Muscle of leg (tissue), 11 donors: Measurements from ENCODE around the gene BCL6. TPM values are rescaled to one million over a fixed set of nuclear protein-coding genes. Genes with fewer than 3 reads are reported as not detected.

ENCODE experiments used
- DNase-seq: peaks from one replicate; pipeline ENCODE4 v3.0.0; 2013
- H3K27ac ChIP-seq: one replicate; pipeline ENCODE4 v1.5.1; 2013; ENCODE audit warnings: mild to moderate bottlenecking, low read length, control low read depth
- H3K27me3 ChIP-seq: one replicate; pipeline ENCODE4 v1.6.1; 2013; ENCODE audit warnings: low read length; ENCODE audit not compliant: control insufficient read depth, insufficient read depth
- H3K36me3 ChIP-seq: one replicate; pipeline ENCODE4 v1.6.1; 2013; ENCODE audit warnings: low read length; ENCODE audit not compliant: control insufficient read depth, insufficient read depth
- H3K4me1 ChIP-seq: one replicate; pipeline ENCODE4 v1.6.1; 2013; ENCODE audit warnings: low read length; ENCODE audit not compliant: control insufficient read depth, insufficient read depth
- H3K4me3 ChIP-seq: one replicate; pipeline ENCODE4 v1.5.1; 2013; ENCODE audit warnings: low read length, control low read depth
- H3K9me3 ChIP-seq: replicated peaks from 2 replicates; pipeline ENCODE4 v1.6.1; 2013; ENCODE audit warnings: low read depth, low read length; ENCODE audit not compliant: control insufficient read depth
- WGBS: methylation state at CpG from one replicate; pipeline ENCODE4 v1.1.5; 2013; ENCODE audit warnings: missing lambda C conversion rate; ENCODE audit not compliant: insufficient coverage; 5-methylcytosine and 5-hydroxymethylcytosine counted together
- polyA plus RNA-seq, 8 donors: library from polyadenylated mRNA; unstranded; fragments of 120-200 nt; gene quantifications; one replicate each; pipeline versions ENCODE4 v1.2.1 to v1.2.3, GENCODE V29; 2013; ENCODE audit warnings: inconsistent platforms in 1 of 8, low replicate concordance in 1 of 8; ENCODE audit not compliant: insufficient read length in 8 of 8, insufficient read depth in 1 of 8
- total RNA-seq: library from RNA; stranded (reverse); fragments of 120-200 nt; gene quantifications from one replicate; pipeline ENCODE4 v1.2.4, GENCODE V29; 2013

The BCL6 gene
- total and polyA plus RNA-seq, 9 donors: 12.1 to 23.8 (median 19.0) TPM

DNA sequence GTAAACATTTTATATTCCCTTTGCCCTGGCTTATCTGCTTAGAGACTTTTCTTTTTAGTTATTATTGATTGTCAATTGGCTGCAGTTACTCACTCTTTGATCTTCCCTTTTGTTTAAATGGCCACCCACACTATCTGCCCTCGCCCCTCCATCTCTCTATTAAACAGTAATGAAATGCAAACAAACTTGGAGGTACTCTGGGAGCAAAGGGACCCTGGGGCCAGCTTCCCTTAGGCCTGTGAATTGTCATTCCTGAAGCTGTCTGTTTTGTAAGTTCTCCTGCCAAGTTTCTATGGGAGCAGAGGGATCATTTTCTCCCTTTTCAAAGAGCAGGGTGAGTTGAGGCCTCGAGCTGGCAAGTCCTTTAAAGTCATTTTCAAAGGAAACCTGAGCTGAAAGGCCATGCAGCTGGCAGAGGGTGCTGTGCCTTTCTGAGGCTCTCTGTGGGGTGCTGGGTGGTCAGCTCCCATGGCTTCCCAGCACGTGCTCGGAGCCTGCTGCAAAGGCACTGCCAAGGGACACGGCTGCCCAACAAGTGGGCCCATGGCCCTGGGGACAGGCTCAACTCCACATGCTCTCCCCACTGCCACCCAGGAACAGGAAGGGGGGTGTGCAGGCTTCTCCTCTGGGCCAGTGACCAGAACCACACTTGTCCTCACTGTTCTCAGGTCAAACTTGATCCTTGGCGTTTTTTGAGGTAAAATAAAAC is 25.5 kb downstream of the BCL6 start:
- Histone ChIP-seq H3K36me3 (peaks cover 18% of the 10 kb centered on the region), H3K4me1 (peaks cover 3% of the 10 kb centered on the region), H3K9me3 (no peaks in the 10 kb centered on the region), H3K27ac (no peak overlapping the region), H3K27me3 (no peaks in the 10 kb centered on the region), H3K4me3 (no peak overlapping the region)
- WGBS: 76% methylated on average over 2 of the region's 6 CpGs
- DNase-seq: no peak

DNA sequence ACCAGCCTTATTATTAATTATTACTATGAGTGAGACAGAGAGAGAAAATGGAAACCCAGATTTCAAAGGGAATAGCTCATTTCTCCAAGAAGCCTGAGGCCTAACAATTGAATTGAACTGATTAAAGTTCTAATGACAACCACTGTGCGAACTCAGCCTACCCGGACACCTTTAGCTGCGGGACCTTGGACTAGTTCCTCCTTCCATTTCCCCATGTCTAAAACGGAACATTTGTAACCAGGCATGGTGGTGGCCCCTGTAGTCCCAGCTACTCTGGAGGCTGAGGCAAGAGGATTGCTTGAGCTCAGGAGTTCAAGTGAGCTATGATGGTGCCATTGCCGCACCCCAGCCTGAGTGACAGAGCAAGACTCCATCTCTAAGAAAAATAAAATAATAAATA is 26.5 kb downstream of the BCL6 start:
- peaks cover 10% of the 10 kb centered on the region for H3K36me3 ChIP-seq
- H3K27ac ChIP-seq: no peak overlapping the region
- WGBS: 100% methylated on average over 1 of the region's 5 CpGs

DNA sequence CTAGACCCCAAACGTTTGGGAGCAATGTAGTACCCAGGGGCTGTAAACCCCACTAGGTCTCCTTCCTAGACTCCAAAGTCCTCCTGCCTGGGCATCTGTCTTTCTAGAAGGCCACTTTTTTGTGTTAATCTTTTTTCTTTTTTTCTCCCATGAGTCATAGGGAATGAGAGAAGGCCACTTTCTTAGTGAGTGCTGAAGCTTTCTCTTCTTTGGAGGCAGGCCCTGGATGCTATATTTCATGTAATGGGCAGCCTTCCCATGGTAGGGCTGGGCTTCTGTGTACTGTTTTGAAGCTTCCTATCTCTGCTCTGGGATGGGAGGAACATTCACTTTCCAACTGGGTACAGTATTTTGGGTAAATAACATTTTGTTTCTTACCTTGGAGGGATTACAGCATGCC is 27.7 kb downstream of the BCL6 start:
- WGBS: 40% methylated on average over 1 of the region's 1 CpG
- H3K27me3 ChIP-seq: no peaks in the 10 kb centered on the region
- DNase-seq: no peak
- peaks cover 7% of the 10 kb centered on the region for H3K36me3 ChIP-seq
- H3K4me3 ChIP-seq: no peak overlapping the region
- H3K9me3 ChIP-seq: no peaks in the 10 kb centered on the region
- peaks cover 3% of the 10 kb centered on the region for H3K4me1 ChIP-seq
- H3K27ac ChIP-seq: no peak overlapping the region

More for the DNA sequence above, 26.5 kb downstream of the BCL6 start:
- DNase-seq: no peak
- no peak overlapping the region for H3K4me3 ChIP-seq
- H3K9me3 ChIP-seq: no peaks in the 10 kb centered on the region
- peaks cover 3% of the 10 kb centered on the region for H3K4me1 ChIP-seq
- H3K27me3 ChIP-seq: no peaks in the 10 kb centered on the region

DNA sequence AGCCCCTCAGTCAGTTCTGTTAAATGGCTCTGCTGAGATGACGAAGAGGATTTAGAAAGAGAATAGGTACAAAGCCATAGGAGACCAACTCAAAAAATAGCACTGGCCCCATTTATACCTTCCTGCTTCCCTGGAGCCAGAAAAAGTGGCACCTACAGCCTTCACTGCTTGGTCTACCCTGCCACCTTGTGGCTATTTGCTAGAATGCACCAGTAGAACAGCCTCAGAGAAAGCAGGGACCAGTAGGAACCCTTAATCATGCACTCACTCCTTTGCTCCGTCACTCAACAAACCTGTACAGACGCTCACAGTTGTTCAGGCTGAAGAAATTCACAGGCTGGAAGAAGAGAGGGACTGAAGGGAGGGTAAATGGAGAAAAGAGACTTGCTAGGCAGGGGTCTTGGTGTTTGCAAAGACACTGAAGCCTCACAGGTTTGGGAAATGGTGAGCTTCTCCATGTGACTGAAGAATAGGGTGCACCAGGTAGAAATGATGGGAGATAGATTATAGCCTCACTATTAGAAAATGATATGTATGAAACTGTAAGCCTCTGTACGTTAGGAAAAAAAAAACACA is 30.8 kb downstream of the BCL6 start:
- no peak overlapping the region for H3K4me3 ChIP-seq
- WGBS: no CpG with 5 or more reads among the region's 4 CpGs
- H3K27me3 ChIP-seq: no peaks in the 10 kb centered on the region

DNA sequence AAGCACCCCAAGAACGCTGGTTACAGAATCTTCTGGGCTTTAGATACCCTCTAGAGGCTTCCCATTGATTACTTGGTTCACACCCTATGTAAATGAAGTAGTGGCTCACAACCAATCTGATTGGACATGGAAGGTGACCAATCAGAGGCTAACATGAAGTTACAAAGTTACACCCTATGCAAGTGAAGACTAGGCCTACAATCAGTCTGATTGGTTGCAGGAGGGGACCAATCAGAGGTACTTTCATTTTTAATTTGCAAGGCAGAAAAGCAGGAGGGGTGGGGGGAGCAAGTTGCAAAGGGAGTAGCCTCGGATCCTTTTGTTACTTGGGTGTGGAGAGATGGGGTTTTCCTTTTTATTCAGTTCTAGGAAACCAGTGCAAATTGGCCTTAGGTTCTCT is 31.8 kb downstream of the BCL6 start:
- Histone ChIP-seq H3K9me3 (no peaks in the 10 kb centered on the region), H3K36me3 (no peaks in the 10 kb centered on the region), H3K4me1 (no peaks in the 10 kb centered on the region), H3K4me3 (no peak overlapping the region), H3K27ac (no peak overlapping the region), H3K27me3 (no peaks in the 10 kb centered on the region)
- no CpG with 5 or more reads among the region's 2 CpGs for WGBS
- DNase-seq: no peak

More for the DNA sequence above, 30.8 kb downstream of the BCL6 start:
- no peaks in the 10 kb centered on the region for H3K9me3 ChIP-seq
- no peaks in the 10 kb centered on the region for H3K36me3 ChIP-seq
- DNase-seq: peak; percentile 72
- no peak overlapping the region for H3K27ac ChIP-seq
- H3K4me1 ChIP-seq: no peaks in the 10 kb centered on the region

DNA sequence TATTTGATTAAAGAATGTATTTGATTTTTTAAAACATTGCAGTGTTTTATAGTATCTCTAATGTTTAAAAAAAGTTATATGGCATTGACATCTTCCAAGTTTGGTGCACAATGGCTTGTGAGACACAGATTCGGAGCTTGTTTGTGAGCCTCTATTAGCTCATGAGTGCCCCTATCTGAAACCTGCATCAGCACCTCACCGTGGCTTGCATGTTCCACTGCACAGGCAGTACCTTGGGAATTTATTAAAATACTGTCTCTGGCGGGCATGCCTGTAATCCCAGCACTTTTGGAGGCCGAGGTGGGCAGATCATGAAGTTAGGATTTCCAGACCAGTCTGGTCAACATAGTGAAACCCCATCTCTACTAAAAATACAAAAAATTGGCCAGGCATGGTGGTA is 36.1 kb downstream of the BCL6 start:
- Histone ChIP-seq H3K9me3 (no peaks in the 10 kb centered on the region), H3K27ac (no peak overlapping the region)
- WGBS: 62% methylated on average over 4 of the region's 4 CpGs

DNA sequence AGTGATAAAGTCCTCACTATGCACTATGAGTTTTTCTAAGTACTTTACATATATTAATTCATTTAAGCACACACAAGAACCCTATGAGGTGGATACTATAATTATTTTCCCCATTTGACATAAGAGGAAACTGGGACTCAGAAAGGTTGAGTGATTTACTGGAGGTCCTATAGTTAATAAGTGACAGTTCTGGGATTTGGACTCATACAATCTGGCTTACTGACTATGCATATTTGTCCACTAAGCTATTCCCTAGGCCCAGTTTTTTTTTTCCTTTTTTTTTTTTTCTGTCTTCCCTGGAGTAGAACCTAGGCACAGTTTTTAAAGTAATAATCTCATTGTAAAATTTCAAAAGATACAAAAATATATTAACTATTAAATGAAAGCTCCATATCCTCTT is 36.6 kb downstream of the BCL6 start:
- Histone ChIP-seq H3K36me3 (no peaks in the 10 kb centered on the region), H3K4me1 (no peaks in the 10 kb centered on the region), H3K9me3 (no peaks in the 10 kb centered on the region), H3K4me3 (no peak overlapping the region), H3K27me3 (no peaks in the 10 kb centered on the region), H3K27ac (no peak overlapping the region)
- no peak for DNase-seq

More for the DNA sequence above, 36.1 kb downstream of the BCL6 start:
- no peaks in the 10 kb centered on the region for H3K36me3 ChIP-seq
- H3K27me3 ChIP-seq: no peaks in the 10 kb centered on the region
- H3K4me1 ChIP-seq: no peaks in the 10 kb centered on the region
- no peak overlapping the region for H3K4me3 ChIP-seq
- DNase-seq: no peak

DNA sequence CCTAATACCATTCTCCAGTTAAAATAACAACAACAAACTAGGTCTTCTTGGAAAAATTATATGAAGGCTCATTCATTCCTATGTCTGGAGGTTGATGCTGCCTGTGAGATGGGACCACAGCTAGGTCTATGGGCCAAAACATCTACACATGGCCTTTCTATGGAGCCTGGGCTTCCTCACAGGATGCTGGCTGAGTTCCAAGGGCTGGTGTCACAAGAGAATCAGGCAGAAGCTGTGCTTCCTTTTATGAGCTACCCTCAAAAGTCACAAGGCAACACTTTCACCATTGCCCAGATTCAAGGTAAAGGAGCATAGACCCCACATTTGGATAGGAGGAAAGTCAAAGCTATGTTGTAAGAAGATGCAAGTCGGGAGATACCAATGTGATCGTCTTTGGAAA is 38.3 kb downstream of the BCL6 start:
- no peaks in the 10 kb centered on the region for H3K36me3 ChIP-seq
- peak; percentile 32 for DNase-seq
- no peak overlapping the region for H3K4me3 ChIP-seq
- no peak overlapping the region for H3K27ac ChIP-seq
- WGBS: 96% methylated on average over 2 of the region's 2 CpGs
- no peaks in the 10 kb centered on the region for H3K27me3 ChIP-seq
- no peaks in the 10 kb centered on the region for H3K9me3 ChIP-seq
- no peaks in the 10 kb centered on the region for H3K4me1 ChIP-seq

DNA sequence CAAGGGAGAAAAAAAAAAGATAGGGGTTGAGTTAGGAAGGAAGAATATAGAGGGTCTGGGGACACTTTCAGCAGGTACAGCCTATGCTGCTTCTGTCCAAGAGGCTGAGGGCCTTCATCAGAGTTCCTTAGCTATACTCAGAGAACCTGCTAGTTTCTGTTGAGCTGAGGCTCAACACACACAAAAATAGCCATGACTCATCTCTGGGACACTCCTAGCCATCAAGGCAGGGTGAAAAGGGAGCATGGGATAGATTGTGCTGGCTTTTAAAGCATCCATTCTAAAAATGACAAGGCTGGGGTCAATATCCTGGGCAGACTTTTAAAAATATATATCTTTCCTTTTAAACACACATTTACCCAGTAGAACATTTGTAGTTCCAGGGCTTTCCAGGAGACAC is 40.1 kb downstream of the BCL6 start:
- H3K27ac ChIP-seq: no peak overlapping the region

DNA sequence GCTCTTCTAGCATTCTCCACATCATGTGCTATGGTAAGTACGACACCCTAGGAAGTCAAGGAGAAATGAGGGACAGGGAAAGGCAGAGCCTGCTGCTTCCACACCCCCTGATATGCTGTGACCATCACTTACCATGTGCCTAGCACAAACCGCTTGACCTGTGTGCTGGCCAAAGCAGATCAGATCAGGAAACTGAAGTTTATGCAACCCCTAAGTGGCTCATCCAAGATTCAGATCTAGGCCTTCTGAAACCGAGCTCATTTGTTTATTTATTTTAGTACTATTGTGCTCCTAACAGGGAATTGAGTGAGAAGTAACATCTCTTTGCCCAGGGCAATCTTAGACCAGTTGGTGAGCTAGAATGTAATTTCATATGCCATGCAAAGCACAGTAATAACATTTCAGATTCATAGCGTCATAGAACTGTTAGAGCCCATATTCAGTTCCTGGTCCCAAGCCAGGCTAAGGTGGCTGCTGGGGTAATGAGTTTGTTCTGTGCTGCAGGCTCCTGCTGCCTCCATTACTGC is 42.7 kb downstream of the BCL6 start, which contains the start of gene RTP2:
Gene RTP2 (minus strand): TSS at position 51 of the 527 bp plus-strand sequence. CDS start 429 bp downstream, outside the sequence.
- H3K4me1 ChIP-seq: no peaks in the 10 kb centered on the region
- no peak within 1 kb of the TSS for H3K27ac ChIP-seq
- no peaks in the 10 kb centered on the region for H3K9me3 ChIP-seq
- no peaks in the 10 kb centered on the region for H3K27me3 ChIP-seq
- no peak for DNase-seq
- 100% methylated on average over 1 of the region's 4 CpGs for WGBS
- H3K4me3 ChIP-seq: no peak within 1 kb of the TSS
- no peaks in the 10 kb centered on the region for H3K36me3 ChIP-seq

More for the DNA sequence above, 40.1 kb downstream of the BCL6 start:
- H3K36me3 ChIP-seq: no peaks in the 10 kb centered on the region
- H3K4me1 ChIP-seq: no peaks in the 10 kb centered on the region
- no peaks in the 10 kb centered on the region for H3K27me3 ChIP-seq
- no peaks in the 10 kb centered on the region for H3K9me3 ChIP-seq
- no peak overlapping the region for H3K4me3 ChIP-seq
- DNase-seq: no peak
